ENCODE results near the gene OR6C76.
"Not testable (repeated sequence)": the region's sequence is repeated elsewhere in the genome, so short reads cannot be mapped to it uniquely, and the experiment has no call there.

OR6C76 gene

GRCh38 chr12:55425954-55426353, at the start of gene OR6C76:
Gene OR6C76 (plus strand): TSS chr12:55426254. CDS start chr12:55426254, 0 bp downstream.
- H3K4me1 ChIP-seq (ENCODE audit: control insufficient read depth, insufficient read depth, low read length), result no peaks in the 10 kb centered on the region
- no peak within 1 kb of the TSS for H3K9ac ChIP-seq (ENCODE audit: low read length)
- no peak within 1 kb of the TSS for H3K4me3 ChIP-seq (ENCODE audit: low read length)
- H3K27ac ChIP-seq (ENCODE audit: low read depth, low read length), result no peak within 1 kb of the TSS
- no peaks in the 10 kb centered on the region for H3K27me3 ChIP-seq (ENCODE audit: control insufficient read depth, insufficient read depth, low read length)
- no peaks in the 10 kb centered on the region for H3K36me3 ChIP-seq (ENCODE audit: control insufficient read depth, insufficient read depth, low read length)

- Histone ChIP-seq H3K27me3 (ENCODE audit: control insufficient read depth, insufficient read depth, low read length) (no peaks in the 10 kb centered on the region), H3K4me3 (ENCODE audit: low read length) (no peak overlapping the region), H3K36me3 (ENCODE audit: control insufficient read depth, insufficient read depth, low read length) (no peaks in the 10 kb centered on the region), H3K9ac (ENCODE audit: low read length) (no peak overlapping the region), H3K4me1 (ENCODE audit: control insufficient read depth, insufficient read depth, low read length) (no peaks in the 10 kb centered on the region), H3K27ac (ENCODE audit: low read depth, low read length) (no peak overlapping the region)
Measured at GRCh38 chr12:55385891-55386290, 40.2 kb upstream of the OR6C76 start.

GRCh38 chr12:55392032-55392795, 33.8 kb upstream of the OR6C76 start:
- H3K36me3 ChIP-seq (ENCODE audit: control insufficient read depth, insufficient read depth, low read length), result no peaks in the 10 kb centered on the region
- no peak overlapping the region for H3K27ac ChIP-seq (ENCODE audit: low read depth, low read length)
- no peak overlapping the region for H3K9ac ChIP-seq (ENCODE audit: low read length)
- H3K27me3 ChIP-seq (ENCODE audit: control insufficient read depth, insufficient read depth, low read length), result no peaks in the 10 kb centered on the region
- H3K4me1 ChIP-seq (ENCODE audit: control insufficient read depth, insufficient read depth, low read length), result no peaks in the 10 kb centered on the region
- H3K4me3 ChIP-seq (ENCODE audit: low read length), result no peak overlapping the region

- no peaks in the 10 kb centered on the region for H3K36me3 ChIP-seq (ENCODE audit: control insufficient read depth, insufficient read depth, low read length)
- no peak overlapping the region for H3K4me3 ChIP-seq (ENCODE audit: low read length)
- no peaks in the 10 kb centered on the region for H3K27me3 ChIP-seq (ENCODE audit: control insufficient read depth, insufficient read depth, low read length)
- no peaks in the 10 kb centered on the region for H3K4me1 ChIP-seq (ENCODE audit: control insufficient read depth, insufficient read depth, low read length)
- no peak overlapping the region for H3K27ac ChIP-seq (ENCODE audit: low read depth, low read length)
- no peak overlapping the region for H3K9ac ChIP-seq (ENCODE audit: low read length)
Measured at GRCh38 chr12:55396326-55396725, 29.7 kb upstream of the OR6C76 start.

DNA sequence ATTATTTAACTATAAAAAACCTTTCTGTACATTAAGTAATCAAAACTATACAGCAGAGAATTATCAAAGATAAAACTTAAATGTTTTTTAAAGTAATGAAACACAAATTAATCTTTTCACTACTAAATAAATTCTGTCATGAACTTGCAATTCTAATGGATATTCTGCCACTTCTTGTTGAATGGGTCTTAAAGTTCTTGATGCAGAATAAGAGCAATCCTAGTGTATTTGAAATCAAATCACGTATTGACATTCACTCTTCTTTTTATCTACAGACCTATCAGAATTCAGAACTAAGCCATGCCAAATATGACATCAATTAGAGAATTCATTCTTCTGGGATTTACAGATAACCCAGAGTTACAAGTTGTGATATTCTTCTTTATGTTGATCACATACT, 25.8 kb upstream of the OR6C76 start, which contains the start of gene OR6C65:
TSS of gene OR6C65 (plus strand) at position 301 of the 400 bp plus-strand sequence. CDS start at position 301, 0 bp downstream.
- Histone ChIP-seq H3K9ac (ENCODE audit: low read length) (no peak within 1 kb of the TSS), H3K36me3 (ENCODE audit: control insufficient read depth, insufficient read depth, low read length) (no peaks in the 10 kb centered on the region), H3K27ac (ENCODE audit: low read depth, low read length) (no peak within 1 kb of the TSS), H3K4me3 (ENCODE audit: low read length) (no peak within 1 kb of the TSS), H3K27me3 (ENCODE audit: control insufficient read depth, insufficient read depth, low read length) (no peaks in the 10 kb centered on the region), H3K4me1 (ENCODE audit: control insufficient read depth, insufficient read depth, low read length) (no peaks in the 10 kb centered on the region)

DNA sequence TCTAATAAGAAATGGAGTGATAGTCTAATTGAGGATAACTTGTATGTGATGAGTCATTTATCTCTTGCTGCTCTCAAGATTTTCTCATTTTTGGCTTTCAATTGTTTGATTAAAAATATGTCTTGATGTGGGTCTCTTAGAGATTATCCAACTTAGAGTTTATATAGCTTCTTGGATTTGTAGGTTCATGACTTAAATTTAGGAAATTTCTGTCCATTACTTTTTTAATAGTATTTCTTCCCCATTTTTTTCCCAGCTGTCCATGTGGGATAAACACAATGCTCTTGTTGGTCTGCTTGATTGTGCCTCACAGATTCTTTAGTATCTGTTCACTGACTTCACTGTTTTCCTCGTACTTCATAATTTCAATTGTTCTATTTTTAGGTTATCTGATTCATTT, 18.2 kb upstream of the OR6C76 start:
- Histone ChIP-seq H3K27me3 (ENCODE audit: control insufficient read depth, insufficient read depth, low read length) (no peaks in the 10 kb centered on the region), H3K9ac (ENCODE audit: low read length) (no peak overlapping the region), H3K4me1 (ENCODE audit: control insufficient read depth, insufficient read depth, low read length) (no peaks in the 10 kb centered on the region), H3K4me3 (ENCODE audit: low read length) (no peak overlapping the region), H3K36me3 (ENCODE audit: control insufficient read depth, insufficient read depth, low read length) (no peaks in the 10 kb centered on the region), H3K27ac (ENCODE audit: low read depth, low read length) (no peak overlapping the region)

GRCh38 chr12:55409133-55409532, 16.9 kb upstream of the OR6C76 start:
- not testable (repeated sequence) for H3K4me3 ChIP-seq (ENCODE audit: low read length); H3K36me3 ChIP-seq (ENCODE audit: control insufficient read depth, insufficient read depth, low read length); H3K4me1 ChIP-seq (ENCODE audit: control insufficient read depth, insufficient read depth, low read length); H3K27ac ChIP-seq (ENCODE audit: low read depth, low read length); H3K27me3 ChIP-seq (ENCODE audit: control insufficient read depth, insufficient read depth, low read length); H3K9ac ChIP-seq (ENCODE audit: low read length)

DNA sequence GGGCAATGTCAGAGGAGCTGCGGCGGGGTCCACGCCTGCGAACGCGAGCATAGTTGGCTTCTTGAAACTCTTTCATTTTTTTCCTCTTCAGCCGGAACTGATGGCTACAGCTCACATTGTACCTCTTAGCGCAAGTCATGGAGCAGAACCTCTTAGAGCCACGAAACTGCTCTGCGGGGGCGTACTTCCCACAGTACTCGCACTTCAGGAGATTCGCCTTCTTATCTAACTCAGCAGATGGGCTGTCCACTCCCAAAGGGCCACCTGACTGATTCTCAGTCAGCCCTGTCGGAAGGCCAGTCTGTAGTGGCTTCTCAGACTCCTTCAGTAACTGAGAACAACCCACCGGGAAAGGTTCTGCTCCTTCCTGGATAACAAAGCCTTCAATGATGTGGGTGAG, 13.9 kb upstream of the OR6C76 start:
- not testable (repeated sequence) for H3K9ac ChIP-seq (ENCODE audit: low read length); H3K27me3 ChIP-seq (ENCODE audit: control insufficient read depth, insufficient read depth, low read length); H3K4me3 ChIP-seq (ENCODE audit: low read length); H3K4me1 ChIP-seq (ENCODE audit: control insufficient read depth, insufficient read depth, low read length); H3K27ac ChIP-seq (ENCODE audit: low read depth, low read length); H3K36me3 ChIP-seq (ENCODE audit: control insufficient read depth, insufficient read depth, low read length)

DNA sequence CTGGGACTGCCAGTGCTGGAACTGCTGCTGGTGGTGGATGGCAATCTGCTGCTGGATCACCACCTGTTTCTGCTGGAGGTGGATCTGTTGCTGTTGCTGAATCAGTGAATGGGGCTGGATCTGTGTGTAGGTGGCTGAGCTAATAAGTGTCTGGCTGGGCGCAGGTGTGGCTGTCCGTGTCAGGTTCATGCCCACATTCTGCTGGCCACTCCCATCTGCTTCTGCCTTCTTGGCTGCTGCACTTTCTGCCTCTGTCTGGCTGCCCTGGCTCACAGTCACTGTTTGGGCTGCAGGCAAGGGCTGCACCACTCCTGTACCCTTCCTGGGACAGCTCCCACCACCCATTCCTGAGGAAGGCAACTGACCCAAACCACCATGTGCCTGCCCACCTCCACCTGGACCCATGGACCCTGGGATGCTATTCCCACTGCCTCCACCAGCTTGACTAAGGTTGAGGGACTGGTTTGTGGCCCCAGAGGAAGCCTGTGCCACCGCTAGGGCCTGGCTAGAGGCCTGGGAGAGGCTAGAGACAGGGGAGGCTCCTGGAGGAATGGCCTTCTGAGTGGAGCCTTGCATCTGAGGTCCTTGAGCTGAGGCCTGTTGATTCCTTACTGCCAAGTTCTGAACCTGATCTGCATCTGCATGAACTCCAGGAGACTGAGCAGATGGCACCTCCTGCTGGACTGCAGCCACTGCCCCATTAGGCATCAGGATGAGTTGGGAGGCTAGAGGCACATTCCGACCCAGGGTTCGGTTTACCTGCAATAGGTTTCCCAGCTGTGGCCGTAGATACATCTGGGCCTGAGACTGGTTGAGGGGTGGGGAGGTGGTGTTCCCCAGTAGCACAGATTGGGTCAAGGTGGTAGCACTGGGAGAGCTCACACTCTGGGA, 12.3 kb upstream of the OR6C76 start:
- H3K9ac ChIP-seq (ENCODE audit: low read length); H3K27me3 ChIP-seq (ENCODE audit: control insufficient read depth, insufficient read depth, low read length); H3K36me3 ChIP-seq (ENCODE audit: control insufficient read depth, insufficient read depth, low read length); H3K4me3 ChIP-seq (ENCODE audit: low read length); H3K27ac ChIP-seq (ENCODE audit: low read depth, low read length); H3K4me1 ChIP-seq (ENCODE audit: control insufficient read depth, insufficient read depth, low read length): not testable (repeated sequence)

GRCh38 chr12:55414396-55414823, 11.6 kb upstream of the OR6C76 start:
- H3K27me3 ChIP-seq (ENCODE audit: control insufficient read depth, insufficient read depth, low read length); H3K36me3 ChIP-seq (ENCODE audit: control insufficient read depth, insufficient read depth, low read length); H3K9ac ChIP-seq (ENCODE audit: low read length); H3K4me1 ChIP-seq (ENCODE audit: control insufficient read depth, insufficient read depth, low read length); H3K4me3 ChIP-seq (ENCODE audit: low read length); H3K27ac ChIP-seq (ENCODE audit: low read depth, low read length): not testable (repeated sequence)

DNA sequence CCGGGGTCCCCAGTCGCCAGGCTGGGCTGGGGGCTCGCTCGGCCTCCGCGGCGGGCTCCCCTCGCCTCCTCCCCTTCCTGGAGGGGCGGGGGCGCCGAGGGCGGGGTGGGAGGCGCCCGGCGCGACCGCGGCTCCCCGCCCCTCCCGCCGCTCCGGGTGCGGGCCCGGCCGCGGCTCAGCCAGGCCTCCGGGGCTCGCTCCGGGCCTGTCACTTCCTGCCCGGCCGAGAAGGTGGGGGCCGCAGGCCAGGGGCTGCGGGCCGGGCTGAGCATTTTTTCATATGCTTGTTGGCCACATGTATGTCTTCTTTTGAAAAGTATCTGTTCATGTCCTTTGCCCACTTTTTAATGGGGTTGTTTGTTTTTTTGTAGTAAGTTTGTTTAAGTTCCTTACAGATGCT, 11.2 kb upstream of the OR6C76 start:
- not testable (repeated sequence) for H3K4me3 ChIP-seq (ENCODE audit: low read length); H3K9ac ChIP-seq (ENCODE audit: low read length); H3K4me1 ChIP-seq (ENCODE audit: control insufficient read depth, insufficient read depth, low read length)

GRCh38 chr12:55416961-55417360, 9.1 kb upstream of the OR6C76 start:
- Histone ChIP-seq H3K27me3 (ENCODE audit: control insufficient read depth, insufficient read depth, low read length) (no peaks in the 10 kb centered on the region), H3K36me3 (ENCODE audit: control insufficient read depth, insufficient read depth, low read length) (no peaks in the 10 kb centered on the region), H3K4me3 (ENCODE audit: low read length) (no peak overlapping the region), H3K27ac (ENCODE audit: low read depth, low read length) (no peak overlapping the region), H3K9ac (ENCODE audit: low read length) (no peak overlapping the region), H3K4me1 (ENCODE audit: control insufficient read depth, insufficient read depth, low read length) (no peaks in the 10 kb centered on the region)

More for the DNA sequence above, 11.2 kb upstream of the OR6C76 start:
- H3K27me3 ChIP-seq (ENCODE audit: control insufficient read depth, insufficient read depth, low read length); H3K27ac ChIP-seq (ENCODE audit: low read depth, low read length); H3K36me3 ChIP-seq (ENCODE audit: control insufficient read depth, insufficient read depth, low read length): not testable (repeated sequence)
